Measurements from ENCODE around the gene EYS. TPM values are rescaled to one million over a fixed set of nuclear protein-coding genes. Genes with fewer than 3 reads are reported as not detected.

The EYS gene
- polyA plus RNA-seq, 1 of the 3 experiments (the other 2 are of a cell fraction): 0.05 TPM

GRCh38 chr6:65186826-65187225 is 520.2 kb downstream of the EYS start:
- Histone ChIP-seq H3K4me3 (ENCODE audit: low read depth in 2 of 2, low read length in 1 of 2) (no peak overlapping the region), H3K27me3 (ENCODE audit: insufficient read depth) (no peaks in the 10 kb centered on the region), H2AFZ (ENCODE audit: low read depth) (no peak overlapping the region), H3K79me2 (ENCODE audit: insufficient read depth) (no peaks in the 10 kb centered on the region), H3K4me2 (no peak overlapping the region), H3K36me3 (replicated peaks in 1 of 2; ENCODE audit: control insufficient read depth in 1 of 2, insufficient read depth in 2 of 2, low read length in 1 of 2) (no peaks in the 10 kb centered on the region), H3K27ac (ENCODE audit: low read depth in 2 of 2, low read length in 1 of 2) (no peak overlapping the region), H4K20me1 (ENCODE audit: insufficient read depth) (no peaks in the 10 kb centered on the region), H3K4me1 (ENCODE audit: control insufficient read depth in 1 of 2, insufficient read depth in 2 of 2, low read depth in 1 of 2, low read length in 1 of 2) (no peaks in the 10 kb centered on the region), H3K9ac (no peak overlapping the region), H3F3A (replicated peaks; ENCODE audit: insufficient read depth) (no peaks in the 10 kb centered on the region), H3K9me2 (no peaks in the 10 kb centered on the region), H3K9me3 (no peaks in the 10 kb centered on the region)
- WGBS (ENCODE audit: low lambda C conversion rate): 29% methylated on average over 1 of the region's 1 CpG
- DNase-seq: no peak
- ChIA-PET POLR2A (no interaction called here), CTCF (no interaction called here)
- TF ChIP-seq RFX5 (IDR thresholded peaks at IDR 0.05; ENCODE audit: low read length) (no peak), EP300 (IDR thresholded peaks at IDR 0.05; ENCODE audit: borderline replicate concordance in 1 of 2, low read depth in 1 of 2, low read length in 1 of 2) (no peak), USF2 (IDR thresholded peaks at IDR 0.05; ENCODE audit: borderline replicate concordance, low read depth, low read length) (no peak), GATA2 (CRISPR knock-in tag; IDR thresholded peaks at IDR 0.05) (no peak), MXI1 (IDR thresholded peaks at IDR 0.05; ENCODE audit: low read depth, low read length) (no peak), RAD21 (IDR thresholded peaks at IDR 0.05; ENCODE audit: low read length) (no peak), RCOR1 (IDR thresholded peaks at IDR 0.05; ENCODE audit: low read length) (no peak), NRF1 (IDR thresholded peaks at IDR 0.05; ENCODE audit: low read depth, low read length) (no peak), TAF1 (IDR thresholded peaks at IDR 0.05; ENCODE audit: borderline replicate concordance, low read depth, low read length) (no peak), RXRA (IDR thresholded peaks at IDR 0.05; ENCODE audit: borderline replicate concordance, low read depth) (no peak)

GRCh38 chr6:65182681-65183080 is 524.3 kb downstream of the EYS start:
- H3F3A ChIP-seq (replicated peaks; ENCODE audit: insufficient read depth): no peaks in the 10 kb centered on the region
- H3K27me3 ChIP-seq (ENCODE audit: insufficient read depth): no peaks in the 10 kb centered on the region
- H3K4me2 ChIP-seq: no peak overlapping the region
- H3K36me3 ChIP-seq (replicated peaks in 1 of 2; ENCODE audit: control insufficient read depth in 1 of 2, insufficient read depth in 2 of 2, low read length in 1 of 2): no peaks in the 10 kb centered on the region
- H2AFZ ChIP-seq (ENCODE audit: low read depth): no peak overlapping the region
- TF ChIP-seq ZBTB33 (IDR thresholded peaks at IDR 0.05; ENCODE audit: borderline replicate concordance, low read depth) (no peak), JUND (IDR thresholded peaks at IDR 0.05) (no peak), MXI1 (IDR thresholded peaks at IDR 0.05; ENCODE audit: low read depth, low read length) (no peak), PBX3 (IDR thresholded peaks at IDR 0.05) (no peak), TAF1 (IDR thresholded peaks at IDR 0.05; ENCODE audit: borderline replicate concordance, low read depth, low read length) (no peak)
- 67% methylated on average over 2 of the region's 2 CpGs for WGBS (ENCODE audit: low lambda C conversion rate)
- H4K20me1 ChIP-seq (ENCODE audit: insufficient read depth): no peaks in the 10 kb centered on the region
- no peak overlapping the region for H3K9ac ChIP-seq
- H3K4me1 ChIP-seq (ENCODE audit: control insufficient read depth in 1 of 2, insufficient read depth in 2 of 2, low read depth in 1 of 2, low read length in 1 of 2): no peaks in the 10 kb centered on the region
- H3K27ac ChIP-seq (ENCODE audit: low read depth in 2 of 2, low read length in 1 of 2): no peak overlapping the region
- POLR2A ChIA-PET: no interaction called here
- no peaks in the 10 kb centered on the region for H3K9me3 ChIP-seq
- CTCF ChIA-PET: interaction anchor here (0.6 kb wide), 1 partner anchor 23 kb away, joined by 3 read pairs; no protein-coding TSS in a partner anchor
- H3K9me2 ChIP-seq: no peaks in the 10 kb centered on the region
- no peak for DNase-seq
- no peaks in the 10 kb centered on the region for H3K79me2 ChIP-seq (ENCODE audit: insufficient read depth)
- no peak overlapping the region for H3K4me3 ChIP-seq (ENCODE audit: low read depth in 2 of 2, low read length in 1 of 2)

Measured in SK-N-SH (cell line).